Naive B cell (primary cell): ENCODE results near the gene ANK2. TPM values are rescaled to one million over a fixed set of nuclear protein-coding genes. Genes with fewer than 3 reads are reported as not detected.

Experiments
- ATAC-seq, 2 donors: fragments of 150-1000 bp; cut with Tn5 transposase; 2 replicates each; pipeline ENCODE4 v1.10.0; 2021; ENCODE audit warnings: low read depth in 2 of 2, mild to moderate bottlenecking in 2 of 2, moderate library complexity in 2 of 2
- DNase-seq: peaks from one replicate; pipeline ENCODE4 v3.0.0; 2022
- H3K27ac Mint-ChIP-seq, 6 donors: one replicate each; pipeline ENCODE4 v1.8.0; 2020 to 2022; ENCODE audit warnings: mild to moderate bottlenecking in 6 of 6, mixed read lengths in 6 of 6, moderate library complexity in 5 of 6, inconsistent platforms in 2 of 6
- H3K27me3 Mint-ChIP-seq, 3 donors: one replicate each; pipeline ENCODE4 v1.8.0; 2021 to 2022; ENCODE audit warnings: mixed read lengths in 3 of 3, mild to moderate bottlenecking in 1 of 3
- H3K36me3 Mint-ChIP-seq, 2 donors: one replicate each; pipeline ENCODE4 v1.8.0; 2020 to 2022; ENCODE audit warnings: mixed read lengths in 2 of 2, inconsistent platforms in 1 of 2, mild to moderate bottlenecking in 1 of 2
- H3K4me1 Mint-ChIP-seq, 3 donors: one replicate each; pipeline ENCODE4 v1.8.0; 2020 to 2022; ENCODE audit warnings: mixed read lengths in 3 of 3, inconsistent platforms in 1 of 3, mild to moderate bottlenecking in 1 of 3, moderate library complexity in 1 of 3
- H3K4me3 Mint-ChIP-seq, 8 donors: one replicate each; pipeline ENCODE4 v1.8.0; 2020 to 2022; ENCODE audit warnings: mild to moderate bottlenecking in 8 of 8, mixed read lengths in 8 of 8, moderate library complexity in 8 of 8, inconsistent platforms in 2 of 8
- H3K9me3 Mint-ChIP-seq, 7 donors: one replicate each; pipeline ENCODE4 v1.8.0; 2020 to 2022; ENCODE audit warnings: mixed read lengths in 7 of 7, mild to moderate bottlenecking in 5 of 7, inconsistent platforms in 2 of 7, moderate library complexity in 1 of 7
- polyA plus RNA-seq, 6 donors: library from polyadenylated mRNA; unstranded; fragments of 300-500 nt; fragmentation: Illumina TruSeq; gene quantifications; one replicate each; pipeline ENCODE4 v1.2.3, GENCODE V29; 2021; ENCODE audit warnings: low read depth in 6 of 6

The ANK2 gene
- polyA plus RNA-seq, 6 donors from 2014 or later, result 0.24 to 0.36 (median 0.28) TPM; not detected in 3

GRCh38 chr4:113083346-113083745 lies 33.9 kb downstream of the ANK2 start:
- no peak for DNase-seq
- H3K36me3 Mint-ChIP-seq, result no peaks in the 10 kb centered on the region
- no peak for ATAC-seq
- no peak overlapping the region for H3K27ac Mint-ChIP-seq
- no peak overlapping the region for H3K4me3 Mint-ChIP-seq
- H3K27me3 Mint-ChIP-seq, result peaks cover 0 to 6% (median 0%) of the 10 kb centered on the region in 3 donors
- H3K9me3 Mint-ChIP-seq, result peaks cover 0 to 4% (median 0%) of the 10 kb centered on the region in 7 donors
- H3K4me1 Mint-ChIP-seq, result no peaks in the 10 kb centered on the region

- ATAC-seq, result no peak
- H3K36me3 Mint-ChIP-seq, result no peaks in the 10 kb centered on the region
- no peaks in the 10 kb centered on the region for H3K4me1 Mint-ChIP-seq
- H3K27ac Mint-ChIP-seq, result no peak overlapping the region
- no peak for DNase-seq
- no peak overlapping the region for H3K4me3 Mint-ChIP-seq
- H3K27me3 Mint-ChIP-seq, result peaks cover 0 to 6% (median 0%) of the 10 kb centered on the region in 3 donors
- no peaks in the 10 kb centered on the region for H3K9me3 Mint-ChIP-seq
These were observed 36.8 kb downstream of the ANK2 start for GRCh38 chr4:113086172-113086695.

- Mint-ChIP-seq H3K4me3 (no peak overlapping the region), H3K4me1 (no peaks in the 10 kb centered on the region), H3K27ac (no peak overlapping the region), H3K9me3 (no peaks in the 10 kb centered on the region), H3K27me3 (peaks cover 0 to 6% (median 0%) of the 10 kb centered on the region in 3 donors), H3K36me3 (no peaks in the 10 kb centered on the region)
- ATAC-seq (no peak), DNase-seq (no peak)
These were observed 38.6 kb downstream of the ANK2 start for GRCh38 chr4:113088050-113088449.

- Mint-ChIP-seq H3K4me1 (no peaks in the 10 kb centered on the region), H3K4me3 (no peak overlapping the region), H3K27me3 (peaks cover 0 to 6% (median 5%) of the 10 kb centered on the region in 3 donors), H3K36me3 (no peaks in the 10 kb centered on the region), H3K9me3 (no peaks in the 10 kb centered on the region), H3K27ac (no peak overlapping the region)
- ATAC-seq (no peak), DNase-seq (no peak)
These were observed 41.5 kb downstream of the ANK2 start for GRCh38 chr4:113090954-113091353.

- H3K27ac Mint-ChIP-seq, result no peak overlapping the region
- H3K9me3 Mint-ChIP-seq, result no peaks in the 10 kb centered on the region
- no peaks in the 10 kb centered on the region for H3K36me3 Mint-ChIP-seq
- peaks cover 0 to 9% (median 0%) of the 10 kb centered on the region in 3 donors for H3K27me3 Mint-ChIP-seq
- no peaks in the 10 kb centered on the region for H3K4me1 Mint-ChIP-seq
- ATAC-seq, result no peak
- H3K4me3 Mint-ChIP-seq, result no peak overlapping the region
- no peak for DNase-seq
These were observed 44.9 kb downstream of the ANK2 start for GRCh38 chr4:113094331-113094730.

GRCh38 chr4:113094802-113095201 lies 45.3 kb downstream of the ANK2 start:
- H3K36me3 Mint-ChIP-seq, result no peaks in the 10 kb centered on the region
- no peak for DNase-seq
- no peak overlapping the region for H3K27ac Mint-ChIP-seq
- H3K9me3 Mint-ChIP-seq, result no peaks in the 10 kb centered on the region
- H3K4me1 Mint-ChIP-seq, result no peaks in the 10 kb centered on the region
- ATAC-seq, result no peak
- peaks cover 0 to 14% (median 0%) of the 10 kb centered on the region in 3 donors for H3K27me3 Mint-ChIP-seq
- no peak overlapping the region for H3K4me3 Mint-ChIP-seq

GRCh38 chr4:113101669-113102068 lies 52.2 kb downstream of the ANK2 start:
- H3K27ac Mint-ChIP-seq, result peak overlapping the region in 1 of 6 donors; percentile 69

DNA sequence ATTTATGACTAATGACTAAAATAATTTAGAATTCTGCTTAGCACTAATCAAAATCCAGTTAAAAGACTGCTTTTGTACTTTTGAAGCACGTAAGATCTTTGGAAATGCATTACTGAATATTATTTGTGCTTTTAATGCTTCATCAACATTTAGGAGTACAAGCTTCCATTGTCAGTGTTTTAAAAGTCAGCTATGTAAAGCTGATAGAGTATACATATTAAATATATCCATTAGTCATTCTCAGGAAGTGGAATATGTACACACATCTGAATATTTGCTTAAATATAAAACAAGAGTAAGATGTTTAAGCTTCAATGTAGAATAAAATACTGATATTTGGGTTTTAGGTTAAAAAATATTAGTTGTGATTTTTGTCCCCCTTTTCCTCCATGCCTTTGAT lies 54.1 kb downstream of the ANK2 start:
- ATAC-seq (no peak), DNase-seq (no peak)
- no peaks in the 10 kb centered on the region for H3K9me3 Mint-ChIP-seq
- H3K27me3 Mint-ChIP-seq, result peaks cover 0 to 12% (median 5%) of the 10 kb centered on the region in 3 donors
- H3K4me1 Mint-ChIP-seq, result no peaks in the 10 kb centered on the region
- no peaks in the 10 kb centered on the region for H3K36me3 Mint-ChIP-seq
- no peak overlapping the region for H3K4me3 Mint-ChIP-seq
- H3K27ac Mint-ChIP-seq, result no peak overlapping the region

More at GRCh38 chr4:113101669-113102068, 52.2 kb downstream of the ANK2 start:
- Mint-ChIP-seq H3K36me3 (no peaks in the 10 kb centered on the region), H3K4me1 (no peaks in the 10 kb centered on the region), H3K9me3 (no peaks in the 10 kb centered on the region), H3K4me3 (no peak overlapping the region), H3K27me3 (peaks cover 0 to 12% (median 10%) of the 10 kb centered on the region in 3 donors)
- no peak for DNase-seq
- no peak for ATAC-seq

DNA sequence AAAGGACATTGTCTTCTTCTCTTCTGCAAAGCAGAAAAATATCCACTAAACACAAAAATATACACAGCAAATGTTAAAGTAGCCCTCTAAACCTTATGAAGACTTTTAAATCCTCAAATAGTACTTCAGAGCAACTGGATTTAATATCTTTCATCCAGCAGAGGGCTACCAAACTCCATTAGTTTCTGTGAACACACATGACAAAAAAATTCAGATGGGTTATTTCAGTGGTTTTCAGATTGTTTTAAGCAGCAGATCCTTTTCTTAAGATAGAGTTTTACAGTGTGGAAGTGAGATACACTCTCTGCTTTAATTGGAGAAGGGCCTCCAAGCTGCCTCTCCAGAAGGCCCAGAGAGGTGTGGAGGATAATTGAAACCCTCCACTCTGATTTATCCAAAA lies 56.7 kb downstream of the ANK2 start:
- no peak overlapping the region for H3K4me3 Mint-ChIP-seq
- H3K9me3 Mint-ChIP-seq, result no peaks in the 10 kb centered on the region
- no peaks in the 10 kb centered on the region for H3K4me1 Mint-ChIP-seq
- no peak overlapping the region for H3K27ac Mint-ChIP-seq
- no peaks in the 10 kb centered on the region for H3K36me3 Mint-ChIP-seq
- DNase-seq (no peak), ATAC-seq (no peak)
- H3K27me3 Mint-ChIP-seq, result peaks cover 0 to 12% (median 0%) of the 10 kb centered on the region in 3 donors

- Mint-ChIP-seq H3K27me3 (no peaks in the 10 kb centered on the region), H3K9me3 (no peaks in the 10 kb centered on the region), H3K36me3 (no peaks in the 10 kb centered on the region)
These were observed 59.8 kb downstream of the ANK2 start for GRCh38 chr4:113109106-113109718.

GRCh38 chr4:113112338-113112978 lies 63.0 kb downstream of the ANK2 start:
- ATAC-seq, result no peak
- H3K4me3 Mint-ChIP-seq, result no peak overlapping the region
- H3K4me1 Mint-ChIP-seq, result no peaks in the 10 kb centered on the region
- peak overlapping the region in 1 of 6 donors; percentile 6 for H3K27ac Mint-ChIP-seq
- no peaks in the 10 kb centered on the region for H3K36me3 Mint-ChIP-seq
- H3K9me3 Mint-ChIP-seq, result peaks cover 0 to under 1% (median 0%) of the 10 kb centered on the region in 7 donors
- H3K27me3 Mint-ChIP-seq, result no peaks in the 10 kb centered on the region
- DNase-seq, result no peak

More at GRCh38 chr4:113109106-113109718, 59.8 kb downstream of the ANK2 start:
- DNase-seq (no peak), ATAC-seq (no peak)
- H3K4me1 Mint-ChIP-seq, result no peaks in the 10 kb centered on the region
- no peak overlapping the region for H3K4me3 Mint-ChIP-seq
- no peak overlapping the region for H3K27ac Mint-ChIP-seq

DNA sequence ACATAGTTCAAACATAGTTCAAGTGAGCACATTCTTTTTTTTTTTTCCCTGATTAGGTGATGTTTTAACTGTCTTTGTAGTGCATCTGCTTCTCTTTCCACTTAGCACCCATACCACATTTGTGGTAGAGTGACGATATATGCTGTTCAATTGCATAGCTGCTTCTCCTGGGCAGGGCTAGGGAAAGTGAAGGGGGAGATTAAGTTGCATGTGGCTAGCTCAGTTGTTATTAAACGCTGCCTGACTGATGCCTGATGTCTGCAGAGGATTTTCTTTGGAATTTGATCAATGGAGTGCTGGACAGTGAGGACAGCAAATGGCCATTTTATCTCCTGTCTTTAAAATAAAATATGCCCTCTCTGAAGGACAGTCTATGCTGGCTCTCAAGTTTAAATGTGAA lies 63.7 kb downstream of the ANK2 start:
- H3K27ac Mint-ChIP-seq, result no peak overlapping the region
- H3K9me3 Mint-ChIP-seq, result peaks cover 0 to 2% (median 0%) of the 10 kb centered on the region in 7 donors
- H3K4me3 Mint-ChIP-seq, result no peak overlapping the region
- DNase-seq, result no peak
- H3K27me3 Mint-ChIP-seq, result no peaks in the 10 kb centered on the region
- no peaks in the 10 kb centered on the region for H3K4me1 Mint-ChIP-seq
- H3K36me3 Mint-ChIP-seq, result no peaks in the 10 kb centered on the region
- no peak for ATAC-seq

GRCh38 chr4:113114884-113115283 lies 65.4 kb downstream of the ANK2 start:
- no peaks in the 10 kb centered on the region for H3K36me3 Mint-ChIP-seq
- peaks cover 0 to 2% (median 0%) of the 10 kb centered on the region in 7 donors for H3K9me3 Mint-ChIP-seq
- no peaks in the 10 kb centered on the region for H3K27me3 Mint-ChIP-seq

More at GRCh38 chr4:113114884-113115283, 65.4 kb downstream of the ANK2 start:
- no peaks in the 10 kb centered on the region for H3K4me1 Mint-ChIP-seq
- DNase-seq (no peak), ATAC-seq (no peak)
- no peak overlapping the region for H3K27ac Mint-ChIP-seq
- no peak overlapping the region for H3K4me3 Mint-ChIP-seq
